NT2/D1 (cell line): ENCODE results near the gene SMYD2.

Experiments
- DNase-seq: peaks from one replicate; pipeline ENCODE4 v3.0.0-alpha.2; 2011; ENCODE audit warnings: low read depth, low spot score
- H3K27me3 ChIP-seq: 2 replicates; pipeline ENCODE4 v1.6.0; 2011; ENCODE audit warnings: mild to moderate bottlenecking; ENCODE audit not compliant: insufficient read length, insufficient read depth
- H3K36me3 ChIP-seq: 2 replicates; pipeline ENCODE4 v1.6.1; 2011; ENCODE audit warnings: mild to moderate bottlenecking, low read length, mixed read lengths; ENCODE audit not compliant: insufficient read depth, insufficient read length
- H3K4me1 ChIP-seq: 2 replicates; pipeline ENCODE4 v1.5.1; 2011; ENCODE audit not compliant: insufficient read depth, insufficient read length
- H3K4me3 ChIP-seq: 2 replicates; pipeline ENCODE4 v1.5.1; 2011; ENCODE audit warnings: low read depth; ENCODE audit not compliant: insufficient read length
- H3K9ac ChIP-seq: 2 replicates; pipeline ENCODE4 v1.6.0; 2011; ENCODE audit warnings: low read depth; ENCODE audit not compliant: insufficient read length
- H3K9me3 ChIP-seq: 2 replicates; pipeline ENCODE4 v1.5.1; 2011; ENCODE audit warnings: mild to moderate bottlenecking, low read length; ENCODE audit not compliant: insufficient read depth
- SUZ12 ChIP-seq: IDR thresholded peaks from 2 replicates; pipeline ENCODE4 v1.6.1; 2011; ENCODE audit not compliant: insufficient read length, insufficient read depth; ENCODE audit errors: extremely low read depth
- YY1 ChIP-seq: IDR thresholded peaks from 2 replicates; pipeline ENCODE4 v1.6.1; 2011; ENCODE audit not compliant: insufficient read length, insufficient read depth
- ZNF274 ChIP-seq: IDR thresholded peaks from 2 replicates; pipeline ENCODE4 v1.6.1; 2011; ENCODE audit warnings: mild to moderate bottlenecking, low read depth, low read length

SMYD2 gene

DNA sequence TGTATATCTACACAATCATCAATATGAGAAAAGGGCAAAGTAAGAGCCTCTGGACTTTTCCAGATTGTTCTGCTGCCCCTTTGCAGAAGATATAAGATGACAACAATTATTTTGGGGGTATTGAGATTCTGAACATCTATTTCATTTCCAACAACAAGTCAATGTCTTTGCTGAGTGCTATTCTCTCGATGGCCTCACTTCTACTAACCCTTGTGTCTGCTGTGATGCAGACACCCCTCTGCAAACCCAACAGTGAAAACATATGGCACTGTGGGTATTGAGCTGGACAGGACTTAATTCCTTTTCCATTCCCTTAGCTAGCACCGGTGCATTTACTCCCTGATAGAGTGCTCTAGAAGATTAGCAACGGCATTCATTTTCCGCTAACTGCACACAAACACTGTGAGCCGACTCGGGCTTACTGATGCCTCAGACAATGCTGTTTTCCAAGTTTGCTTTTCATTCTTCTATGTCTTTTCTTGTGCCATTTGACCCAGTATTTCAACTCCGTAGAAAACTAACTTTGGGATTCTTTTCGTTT lies 33.4 kb upstream of the SMYD2 start:
- Histone ChIP-seq H3K9me3 (no peaks in the 10 kb centered on the region), H3K4me3 (no peak overlapping the region), H3K9ac (no peak overlapping the region), H3K4me1 (no peaks in the 10 kb centered on the region), H3K27me3 (no peaks in the 10 kb centered on the region), H3K36me3 (no peaks in the 10 kb centered on the region)
- no peak for TF ChIP-seq YY1
- no peak for TF ChIP-seq SUZ12
- TF ChIP-seq ZNF274 = no peak
- no peak for DNase-seq

GRCh38 chr1:214248311-214249085 lies 32.5 kb upstream of the SMYD2 start:
- DNase-seq = no peak
- Histone ChIP-seq H3K9me3 (no peaks in the 10 kb centered on the region), H3K4me3 (no peak overlapping the region), H3K9ac (no peak overlapping the region), H3K4me1 (no peaks in the 10 kb centered on the region), H3K36me3 (no peaks in the 10 kb centered on the region), H3K27me3 (no peaks in the 10 kb centered on the region)
- TF ChIP-seq ZNF274 (no peak), SUZ12 (no peak), YY1 (no peak)

- H3K27me3 ChIP-seq = no peaks in the 10 kb centered on the region
- no peaks in the 10 kb centered on the region for H3K9me3 ChIP-seq
- no peak for DNase-seq
- H3K36me3 ChIP-seq = no peaks in the 10 kb centered on the region
- no peaks in the 10 kb centered on the region for H3K4me1 ChIP-seq
- TF ChIP-seq ZNF274 (no peak), YY1 (no peak), SUZ12 (no peak)
- no peak overlapping the region for H3K4me3 ChIP-seq
- H3K9ac ChIP-seq = no peak overlapping the region
These were observed 31.3 kb upstream of the SMYD2 start for GRCh38 chr1:214249651-214250050.

DNA sequence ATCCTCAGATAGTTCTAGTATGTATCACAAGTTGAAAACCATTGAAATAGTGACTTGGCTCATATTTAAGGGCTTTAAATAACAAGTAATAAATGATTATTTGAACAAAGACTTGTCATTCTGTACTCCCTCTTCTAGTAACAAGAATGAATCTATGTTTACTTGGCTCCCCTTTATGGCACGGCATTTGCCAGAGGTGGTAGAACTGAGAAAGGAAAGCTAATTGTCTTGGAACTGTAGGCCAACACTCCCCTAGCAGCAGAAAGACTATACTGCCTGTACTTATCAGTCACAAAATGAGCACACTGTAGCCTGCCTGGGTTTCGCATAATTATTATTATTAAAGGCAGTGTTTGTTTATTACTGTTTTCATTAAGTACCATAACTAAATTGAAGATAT lies 29.6 kb upstream of the SMYD2 start:
- H3K9ac ChIP-seq = no peak overlapping the region
- DNase-seq = no peak
- H3K9me3 ChIP-seq = no peaks in the 10 kb centered on the region
- TF ChIP-seq SUZ12 = no peak
- TF ChIP-seq ZNF274 = no peak
- no peak for TF ChIP-seq YY1
- no peak overlapping the region for H3K4me3 ChIP-seq
- no peaks in the 10 kb centered on the region for H3K4me1 ChIP-seq
- no peaks in the 10 kb centered on the region for H3K36me3 ChIP-seq
- no peaks in the 10 kb centered on the region for H3K27me3 ChIP-seq

DNA sequence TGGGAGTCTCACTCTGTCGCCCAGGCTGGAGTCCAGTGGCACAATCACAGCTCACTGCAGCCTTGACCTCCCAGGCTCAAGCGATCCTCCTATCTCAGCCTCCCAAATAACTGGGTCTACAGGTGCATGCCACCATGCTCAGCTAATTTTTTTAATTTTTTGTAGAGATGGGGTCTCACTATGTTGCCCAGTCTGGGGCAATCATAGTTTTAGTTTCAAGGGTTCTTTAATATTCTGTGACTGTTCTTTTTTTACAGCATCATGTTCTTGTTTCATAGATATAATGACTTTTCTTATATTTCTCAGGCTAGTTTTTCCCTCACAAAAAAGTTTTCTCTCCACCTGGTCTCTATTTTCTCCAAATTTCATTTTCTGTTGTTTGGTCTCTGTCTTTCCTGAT lies 25.4 kb upstream of the SMYD2 start:
- Histone ChIP-seq H3K4me1 (no peaks in the 10 kb centered on the region), H3K4me3 (no peak overlapping the region), H3K36me3 (no peaks in the 10 kb centered on the region), H3K27me3 (no peaks in the 10 kb centered on the region), H3K9me3 (no peaks in the 10 kb centered on the region), H3K9ac (no peak overlapping the region)
- no peak for DNase-seq
- TF ChIP-seq ZNF274 (no peak), YY1 (no peak), SUZ12 (no peak)

DNA sequence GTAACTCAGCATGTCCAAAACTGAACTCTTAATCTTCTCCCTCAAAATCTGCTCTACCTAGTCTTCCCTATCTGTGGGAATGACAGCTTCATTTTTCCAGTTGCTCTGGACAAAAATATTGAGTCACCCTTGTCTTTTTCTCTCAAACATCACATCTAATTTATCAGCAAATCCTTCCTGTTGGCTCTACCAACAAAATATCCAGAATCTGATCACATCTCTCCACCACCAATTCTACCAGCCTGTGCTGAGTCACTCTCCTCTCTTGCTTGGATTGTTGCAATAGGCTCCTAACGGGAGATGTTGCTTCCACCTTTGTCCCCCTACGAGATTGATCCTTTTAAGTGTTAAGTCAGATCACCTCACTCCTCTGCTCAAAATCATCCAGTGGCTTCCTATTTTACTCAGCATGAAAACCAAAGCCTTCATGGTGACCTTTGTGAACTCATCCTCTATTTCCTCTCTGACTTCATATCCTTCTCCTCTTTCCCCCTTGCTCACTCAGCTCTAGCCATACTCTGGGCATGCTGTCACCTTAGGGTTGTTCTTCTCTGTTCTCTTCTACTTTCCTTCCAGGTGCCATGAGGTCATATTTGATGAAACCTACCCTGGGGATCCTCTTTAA lies 21.5 kb upstream of the SMYD2 start:
- no peak for DNase-seq
- Histone ChIP-seq H3K4me1 (no peaks in the 10 kb centered on the region), H3K27me3 (no peaks in the 10 kb centered on the region), H3K9ac (no peak overlapping the region), H3K36me3 (no peaks in the 10 kb centered on the region), H3K4me3 (no peak overlapping the region), H3K9me3 (no peaks in the 10 kb centered on the region)
- TF ChIP-seq YY1 (no peak), SUZ12 (no peak), ZNF274 (no peak)

- Histone ChIP-seq H3K36me3 (no peaks in the 10 kb centered on the region), H3K9ac (no peak overlapping the region), H3K4me1 (no peaks in the 10 kb centered on the region), H3K27me3 (no peaks in the 10 kb centered on the region), H3K9me3 (no peaks in the 10 kb centered on the region), H3K4me3 (no peak overlapping the region)
- TF ChIP-seq ZNF274 (no peak), SUZ12 (no peak)
- no peak for DNase-seq
These were observed 20.3 kb upstream of the SMYD2 start for GRCh38 chr1:214260561-214261205.
